SKM-1 treated with dmso at 0.1 percent for 144 hours (cell line): ENCODE measurements around the gene CACNG4.

Experiments used
- DNase-seq: peaks from one replicate; lab custom pipeline; 2025; ENCODE audit not compliant: unreplicated experiment; lab: John Stamatoyannopoulos, UW

CACNG4 gene

GRCh38 chr17:67055811-67056745 lies 91.6 kb downstream of the CACNG4 start:
- DNase-seq: no peak

GRCh38 chr17:67056746-67057490 lies 92.4 kb downstream of the CACNG4 start:
- DNase-seq: no peak

DNA sequence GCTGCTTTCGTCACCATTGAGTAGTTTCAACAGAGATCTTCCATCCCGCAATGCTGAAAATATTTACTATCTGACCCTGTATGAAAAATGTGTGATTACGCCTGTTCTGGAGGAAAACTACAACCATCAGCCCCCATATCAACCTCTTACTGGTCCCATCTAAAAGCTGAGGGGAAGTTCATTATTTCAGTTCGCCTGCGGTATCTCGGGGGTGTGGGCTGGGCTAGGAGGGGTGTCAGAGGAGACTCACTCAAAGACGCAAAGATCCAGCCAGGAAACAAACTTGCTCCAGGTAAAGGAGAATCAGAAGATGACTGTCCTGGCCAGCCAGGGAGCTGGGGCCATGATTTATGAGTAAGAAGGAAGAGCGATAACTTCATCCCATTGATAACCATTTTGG lies 93.5 kb downstream of the CACNG4 start:
- no peak for DNase-seq

DNA sequence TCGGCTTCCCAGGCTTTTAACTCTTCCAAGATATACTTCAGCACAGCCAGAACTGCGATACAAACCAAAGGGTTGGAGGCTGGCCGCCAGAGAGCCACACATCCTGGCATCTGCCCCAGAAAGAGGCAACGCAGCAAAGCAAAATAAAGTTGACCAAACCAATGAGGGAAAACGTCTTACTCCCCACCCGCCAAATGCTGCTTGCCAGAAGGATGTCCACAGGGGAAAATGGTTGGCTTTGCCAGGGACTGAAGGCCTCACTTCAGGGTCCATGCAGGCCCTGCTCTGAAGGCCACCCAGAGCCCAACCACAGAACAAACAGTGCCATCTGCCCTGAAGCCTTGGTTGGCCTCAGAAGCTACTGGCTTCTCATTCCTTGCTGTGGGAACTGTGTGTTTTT lies 94.9 kb downstream of the CACNG4 start:
- DNase-seq: no peak

DNA sequence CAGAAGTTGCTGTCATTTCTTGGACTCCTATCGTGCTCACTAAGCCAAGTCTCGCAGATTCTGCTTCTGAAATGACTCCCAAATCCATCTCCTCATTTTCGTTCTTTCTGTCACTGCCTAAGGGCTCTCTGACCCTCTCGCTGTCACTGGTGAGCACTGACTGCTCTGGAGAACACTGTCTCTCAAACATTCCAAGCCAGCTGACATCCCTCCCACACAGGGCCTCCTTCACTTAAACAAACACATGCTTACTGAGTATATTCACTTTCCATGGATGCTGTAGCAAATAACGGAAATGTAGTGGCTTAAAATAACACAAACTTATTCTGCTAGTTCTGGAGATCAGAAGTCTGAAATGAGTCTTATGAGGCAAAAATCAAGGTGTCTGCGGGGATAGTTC lies 98.6 kb downstream of the CACNG4 start:
- no peak for DNase-seq

- no peak for DNase-seq
Observed at GRCh38 chr17:67066717-67067116, 102.2 kb downstream of the CACNG4 start.

- DNase-seq: no peak
Observed at GRCh38 chr17:67067571-67068482, 103.3 kb downstream of the CACNG4 start.

DNA sequence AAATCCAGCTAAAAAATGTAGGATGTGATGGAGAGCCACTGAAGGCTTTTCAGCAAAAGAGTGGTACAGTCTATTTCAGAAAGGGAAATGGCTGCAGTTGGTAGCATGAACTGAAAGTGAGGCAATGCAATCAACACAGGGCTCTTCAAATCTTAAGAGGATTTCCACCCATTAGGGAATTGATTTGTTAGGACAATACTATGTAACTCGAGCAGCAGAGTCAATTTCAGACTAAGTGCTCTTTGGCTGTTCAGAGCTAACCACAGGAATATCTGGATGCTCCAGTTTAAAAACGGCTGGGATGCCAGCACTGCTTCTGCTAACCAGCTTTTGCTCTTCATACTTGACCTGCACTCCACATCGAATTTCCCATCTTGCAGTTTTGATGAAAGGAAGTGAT lies 104.5 kb downstream of the CACNG4 start:
- no peak for DNase-seq

DNA sequence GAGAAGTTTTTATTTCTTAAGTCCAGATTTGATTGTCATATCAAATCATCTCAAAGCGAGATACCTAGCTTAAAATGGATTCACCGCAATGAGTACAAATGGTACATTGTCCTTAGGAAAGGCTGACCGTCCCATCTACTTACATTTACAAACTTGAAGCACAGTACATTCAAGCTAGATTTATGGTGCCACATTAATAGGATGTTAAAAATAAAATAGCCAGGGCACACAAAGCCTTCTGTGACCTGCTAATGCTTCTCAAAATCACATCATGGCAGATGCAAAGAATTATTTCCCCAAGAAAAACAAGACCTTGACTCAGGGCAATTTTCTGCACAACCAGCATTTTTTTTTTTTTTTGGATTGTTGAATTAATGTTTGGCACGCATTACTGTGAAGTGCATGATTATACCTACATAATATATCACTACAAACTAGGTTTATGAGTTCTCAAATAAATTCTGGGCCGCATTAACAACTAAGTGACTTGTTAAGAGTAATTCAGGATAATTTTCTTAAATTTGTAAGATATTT lies 105.2 kb downstream of the CACNG4 start:
- DNase-seq: no peak

DNA sequence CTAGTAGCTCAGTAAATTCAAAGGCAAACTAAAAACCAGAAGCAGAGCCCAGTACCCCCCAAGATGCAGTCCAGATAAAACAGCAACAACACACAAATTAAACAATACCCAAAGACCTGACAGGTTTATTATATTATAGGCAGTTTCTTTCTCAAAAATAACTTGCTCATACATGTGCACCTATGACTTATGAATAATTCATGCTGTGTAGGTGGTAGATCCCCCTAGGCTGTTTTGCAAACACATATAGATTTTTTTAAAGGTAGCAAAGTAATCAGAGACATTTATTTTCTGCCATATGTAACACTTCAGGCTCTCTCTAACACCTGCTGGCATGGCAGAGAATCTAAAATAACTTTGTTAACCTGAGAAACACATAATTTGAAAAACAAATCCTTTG lies 107.1 kb downstream of the CACNG4 start:
- DNase-seq: no peak

DNA sequence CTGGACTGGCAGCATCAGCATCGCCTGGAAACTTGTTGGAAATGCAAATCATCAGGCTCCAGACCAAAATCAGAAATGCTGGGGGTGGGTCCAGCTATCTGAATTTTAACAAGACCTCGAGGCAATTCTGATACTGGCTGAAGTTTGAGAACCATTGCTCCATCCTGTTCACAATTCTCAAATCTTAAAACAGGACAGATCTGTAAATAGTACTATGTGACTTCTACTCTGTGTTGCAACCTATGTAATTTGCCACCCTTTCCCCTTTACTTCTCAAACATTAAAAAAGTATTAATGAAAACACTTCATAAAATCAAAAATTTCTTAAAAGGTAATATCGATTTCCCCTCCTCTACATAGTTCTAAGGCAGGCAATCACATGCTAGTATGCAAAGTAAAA lies 108.4 kb downstream of the CACNG4 start:
- no peak for DNase-seq

- DNase-seq: no peak
Observed at GRCh38 chr17:67074781-67075180, 110.3 kb downstream of the CACNG4 start.

GRCh38 chr17:67076290-67076689 lies 111.8 kb downstream of the CACNG4 start:
- DNase-seq: no peak

GRCh38 chr17:67078292-67078691 lies 113.8 kb downstream of the CACNG4 start:
- no peak for DNase-seq

DNA sequence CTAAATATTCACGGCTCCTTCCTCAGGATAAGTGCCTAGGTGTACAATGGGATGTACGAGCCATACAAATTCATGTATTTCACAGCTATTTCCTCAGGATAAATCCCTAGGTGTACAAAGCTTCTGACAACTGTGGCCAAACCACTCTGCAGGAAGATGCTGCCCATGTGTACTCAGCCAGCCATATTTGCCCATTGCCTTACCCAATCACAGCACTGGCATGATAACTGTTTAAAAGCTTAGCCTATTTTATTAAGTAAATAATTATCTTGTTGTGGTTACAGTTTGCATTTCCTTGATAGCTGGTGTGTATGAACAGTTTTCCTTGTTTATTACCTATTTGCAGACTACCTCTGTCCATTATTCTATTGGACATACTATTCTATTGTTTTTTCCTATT lies 115.0 kb downstream of the CACNG4 start:
- no peak for DNase-seq

DNA sequence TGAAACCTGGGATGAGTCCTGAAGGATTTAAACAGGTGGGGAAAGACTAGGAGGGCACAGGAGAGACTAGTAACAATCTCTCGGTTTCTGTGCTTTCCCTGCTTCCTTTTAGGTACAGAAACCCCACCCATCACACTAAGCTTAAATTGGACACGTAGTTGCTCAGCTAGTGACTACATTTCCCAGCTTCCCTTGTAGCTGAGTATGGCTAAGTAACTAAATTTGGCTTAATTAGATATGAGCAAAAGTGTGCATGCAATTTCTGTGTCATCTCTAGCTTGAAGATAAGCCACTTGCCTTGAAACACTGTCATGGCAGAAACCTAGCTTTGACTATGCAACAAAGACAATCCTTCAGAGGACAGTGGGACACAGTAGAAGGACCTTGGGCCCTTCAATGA lies 116.3 kb downstream of the CACNG4 start:
- no peak for DNase-seq

DNA sequence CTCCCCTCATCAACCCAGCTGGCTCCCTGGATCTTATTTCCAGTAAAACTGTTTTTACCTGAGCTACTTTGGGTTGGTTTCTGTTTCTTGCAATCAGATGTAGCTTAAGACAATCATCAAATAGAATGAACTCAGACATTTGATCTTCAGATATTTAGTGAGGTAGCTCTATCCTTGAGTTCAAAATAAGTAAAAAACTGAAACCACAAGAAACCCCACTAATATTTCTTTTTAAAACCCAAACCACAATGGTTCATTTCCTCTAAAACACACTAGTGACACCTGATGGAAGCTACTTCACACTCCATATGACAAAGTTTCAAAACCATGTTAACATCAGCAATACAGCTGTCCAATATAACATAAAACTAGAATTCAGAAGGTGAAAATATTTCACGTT lies 117.6 kb downstream of the CACNG4 start:
- DNase-seq: no peak
